LoVo (cell line): ENCODE results near the gene H2AZ2.
"Not testable (repeated sequence)": the region's sequence is repeated elsewhere in the genome, so short reads cannot be mapped to it uniquely, and the experiment has no call there.

Source experiments
- DNase-seq: peaks from one replicate; pipeline ENCODE4 v3.0.0-alpha.2; 2016; ENCODE audit warnings: low spot score

The H2AZ2 gene

DNA sequence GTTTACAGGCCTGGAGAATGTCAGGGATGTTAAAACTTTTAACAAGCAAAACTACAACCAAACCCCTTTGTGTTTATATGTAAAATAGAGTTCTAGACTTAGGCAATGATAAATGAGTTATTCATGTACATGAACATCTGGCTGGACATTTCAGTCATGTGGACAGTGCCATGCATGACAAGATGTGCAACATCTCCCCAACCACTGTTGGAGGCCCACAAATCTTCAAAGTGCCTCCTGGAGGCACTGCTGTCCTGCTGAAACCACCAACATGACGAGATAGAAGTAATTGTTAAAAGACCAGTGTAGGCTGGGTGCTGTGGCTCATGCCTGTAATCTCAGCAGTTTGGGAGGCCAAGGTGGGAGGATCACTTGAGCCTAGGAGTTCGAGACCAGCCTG, 33.0 kb downstream of the H2AZ2 start:
- no peak for DNase-seq

- DNase-seq, result no peak
Measured at GRCh38 chr7:44811571-44811970, 36.3 kb downstream of the H2AZ2 start.

DNA sequence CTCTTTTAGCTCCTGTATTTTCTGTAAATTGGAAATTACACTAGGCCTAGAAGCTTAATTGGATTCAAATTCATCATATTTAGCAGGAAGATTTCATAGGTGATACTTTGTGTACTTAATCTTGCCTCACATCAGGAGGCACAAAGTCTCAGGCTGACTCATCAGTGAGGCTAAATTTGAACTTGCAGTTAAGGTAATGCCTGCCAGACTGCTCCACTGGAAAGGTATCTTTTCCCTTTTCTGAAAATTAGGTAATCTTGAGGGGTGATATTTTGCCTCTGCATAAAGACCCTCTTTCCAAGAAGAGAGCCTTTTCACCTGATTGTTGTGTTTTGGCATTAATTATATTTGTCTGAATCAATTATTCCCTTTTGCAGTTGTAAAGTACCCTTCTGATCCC, 36.8 kb downstream of the H2AZ2 start:
- peak; percentile 35 for DNase-seq

DNA sequence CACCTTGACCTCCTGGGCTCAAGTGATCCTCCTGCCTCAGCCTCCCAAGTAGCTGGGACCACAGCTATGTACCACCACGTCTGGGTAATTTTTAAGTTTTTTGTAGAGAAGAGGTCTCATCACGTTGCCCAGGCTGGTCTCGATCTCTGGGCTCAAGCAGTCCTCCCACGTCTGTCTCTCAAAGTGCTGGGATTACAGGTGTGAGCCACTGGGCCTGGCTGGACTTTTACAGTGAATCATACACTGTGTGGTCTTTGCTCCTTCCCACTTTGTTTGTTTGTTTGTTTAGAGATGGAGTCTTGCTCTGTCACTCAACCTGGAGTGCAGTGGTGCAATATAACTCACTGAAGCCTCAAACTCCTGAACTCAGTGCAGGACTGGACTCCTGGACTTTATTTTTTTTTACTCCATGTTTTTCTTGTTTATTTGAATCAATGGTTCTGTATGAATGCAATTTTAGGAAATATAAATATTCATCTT, 38.9 kb downstream of the H2AZ2 start:
- no peak for DNase-seq

DNA sequence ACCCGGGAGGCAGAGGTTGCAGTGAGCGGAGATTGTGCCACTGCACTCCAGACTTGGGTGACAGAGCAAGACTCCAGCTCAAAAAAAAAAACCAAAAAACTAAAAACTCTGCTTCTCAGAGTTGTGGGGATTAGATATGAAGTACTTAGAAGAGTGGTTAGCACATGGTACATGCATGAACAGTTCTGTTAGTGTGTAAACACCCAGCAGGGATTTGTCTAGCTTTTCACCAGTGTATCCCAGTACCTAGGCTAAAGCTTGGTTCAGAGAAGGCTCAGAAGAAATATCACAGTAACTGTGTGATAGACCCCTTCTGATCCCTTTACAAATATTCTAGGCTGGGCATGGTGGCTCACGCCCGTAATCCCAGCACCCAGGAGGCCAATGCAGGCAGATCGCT, 41.9 kb downstream of the H2AZ2 start:
- no peak for DNase-seq

DNA sequence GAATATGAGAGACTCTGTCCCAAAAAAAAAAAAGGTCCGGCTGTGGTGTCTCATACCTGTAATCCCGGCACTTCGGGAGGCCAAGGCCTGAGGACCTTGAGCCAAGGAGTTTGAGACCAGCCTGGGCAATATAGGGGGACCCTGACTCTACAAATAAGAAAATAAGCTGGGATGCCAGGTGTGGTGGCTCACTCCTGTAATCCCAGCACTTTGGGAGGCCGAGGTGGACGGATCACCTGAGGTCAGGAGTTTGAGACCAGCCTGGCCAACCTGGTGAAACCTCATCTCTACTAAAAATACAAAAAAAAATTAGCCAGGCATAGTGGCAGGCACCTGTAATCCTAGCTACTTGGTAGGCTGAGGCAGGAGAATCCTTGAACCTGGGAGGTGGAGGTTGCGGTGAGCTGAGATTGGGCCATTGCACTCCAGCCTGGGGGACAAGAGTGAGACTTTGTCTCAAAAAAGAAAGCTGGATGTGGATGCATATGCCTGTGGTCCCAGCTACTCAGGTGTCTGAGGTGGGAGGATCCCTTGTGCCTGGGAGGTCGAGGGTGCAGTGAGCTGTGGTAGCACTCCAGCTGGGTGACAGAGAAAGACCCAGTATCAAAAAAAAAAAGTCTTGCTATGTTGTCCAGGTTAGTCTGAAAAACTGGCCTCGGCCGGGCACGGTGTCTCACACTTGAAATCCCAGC, 43.9 kb downstream of the H2AZ2 start:
- DNase-seq, result not testable (repeated sequence)

DNA sequence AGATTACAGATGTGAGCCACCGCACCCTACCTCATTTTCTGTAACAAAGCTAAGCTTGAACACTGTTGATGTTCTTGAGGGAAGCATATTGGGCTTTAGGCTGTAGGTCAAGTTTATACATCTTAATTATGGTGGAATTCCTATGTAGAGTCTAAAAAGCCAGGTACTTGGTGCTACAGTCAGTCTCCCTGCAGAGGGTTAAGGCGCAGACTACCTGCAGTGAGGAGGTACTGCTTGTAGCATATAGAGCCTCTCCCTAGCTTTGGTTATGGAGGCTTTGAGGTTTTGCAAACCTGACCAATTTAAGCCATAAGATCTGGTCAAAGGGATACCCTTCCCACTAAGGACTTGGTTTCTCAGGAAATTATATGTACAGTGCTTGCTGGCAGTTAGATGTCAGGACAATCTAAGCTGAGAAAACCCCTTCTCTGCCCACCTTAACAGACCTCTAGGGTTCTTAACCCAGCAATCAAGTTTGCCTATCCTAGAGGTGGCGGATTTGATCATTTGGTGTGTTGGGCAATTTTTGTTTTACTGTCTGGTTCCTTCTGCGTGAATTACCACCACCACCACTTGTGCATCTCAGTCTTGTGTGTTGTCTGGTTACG, 45.4 kb downstream of the H2AZ2 start:
- no peak for DNase-seq

DNA sequence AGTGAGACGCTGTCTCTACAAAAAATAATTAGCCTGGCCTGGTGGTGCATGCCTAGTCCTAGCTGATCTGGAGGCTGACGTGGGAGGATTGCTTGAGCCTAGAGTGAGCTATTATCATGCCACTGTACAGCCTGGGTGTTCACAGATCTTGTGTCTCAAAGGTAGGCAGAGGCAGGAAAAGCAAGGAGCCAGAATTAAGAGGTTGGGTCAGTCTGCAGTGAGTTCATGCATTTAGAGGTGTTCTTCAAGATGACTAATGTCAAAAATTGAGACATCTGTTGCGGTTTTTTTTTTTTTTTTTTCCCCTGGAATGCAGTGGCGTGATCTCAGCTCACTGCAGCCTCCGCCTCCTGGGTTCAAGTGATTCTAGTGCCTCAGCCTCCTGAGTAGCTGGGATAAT, 46.0 kb downstream of the H2AZ2 start:
- no peak for DNase-seq

- no peak for DNase-seq
Measured at GRCh38 chr7:44799939-44800338, 47.9 kb downstream of the H2AZ2 start.

- DNase-seq, result no peak
Measured at GRCh38 chr7:44798649-44799305, 49.1 kb downstream of the H2AZ2 start.

DNA sequence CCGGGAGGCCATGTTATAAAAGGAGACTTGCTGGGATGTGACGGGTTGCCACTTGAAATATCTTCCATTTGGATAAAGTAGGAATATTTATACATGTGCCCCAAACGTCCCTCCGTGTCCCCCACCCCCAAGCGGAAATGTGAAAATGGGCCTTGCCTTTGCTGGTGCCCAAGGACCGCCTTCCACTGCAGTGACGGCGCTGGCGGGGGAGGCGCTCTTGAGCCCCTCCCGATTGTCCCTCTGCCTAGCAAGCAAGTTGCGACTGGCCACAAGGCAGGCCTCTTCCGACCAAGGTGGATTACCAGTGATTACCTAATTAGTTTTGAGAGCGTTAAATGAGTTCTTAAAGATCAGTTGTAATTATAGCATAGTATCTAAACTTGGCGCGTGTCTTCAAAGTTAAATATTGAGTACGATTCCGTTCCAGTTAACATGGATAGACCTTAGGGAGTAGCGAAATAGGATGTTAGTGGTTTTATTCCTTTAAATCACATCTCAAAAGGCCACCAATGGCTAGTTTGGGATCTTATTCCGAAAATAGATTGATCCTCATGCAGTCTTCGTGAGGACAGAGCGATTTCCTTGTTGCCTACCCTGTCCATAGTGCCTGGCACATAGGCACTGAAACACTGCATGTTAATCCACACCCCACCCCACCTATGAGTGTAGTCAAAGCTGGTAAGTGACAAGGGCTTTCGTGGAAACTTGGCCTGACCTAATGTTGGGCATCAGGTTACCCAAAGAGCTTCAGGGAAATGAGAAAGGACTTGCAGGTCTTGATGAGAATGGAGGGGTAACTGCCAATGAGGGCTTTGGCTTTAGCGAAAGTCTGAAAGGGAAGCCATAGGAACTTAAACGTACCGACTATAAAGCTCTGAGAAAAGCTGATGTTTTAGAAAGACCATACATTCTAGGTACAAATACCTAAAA, 50.3 kb downstream of the H2AZ2 start:
- DNase-seq, result peak; percentile 92

DNA sequence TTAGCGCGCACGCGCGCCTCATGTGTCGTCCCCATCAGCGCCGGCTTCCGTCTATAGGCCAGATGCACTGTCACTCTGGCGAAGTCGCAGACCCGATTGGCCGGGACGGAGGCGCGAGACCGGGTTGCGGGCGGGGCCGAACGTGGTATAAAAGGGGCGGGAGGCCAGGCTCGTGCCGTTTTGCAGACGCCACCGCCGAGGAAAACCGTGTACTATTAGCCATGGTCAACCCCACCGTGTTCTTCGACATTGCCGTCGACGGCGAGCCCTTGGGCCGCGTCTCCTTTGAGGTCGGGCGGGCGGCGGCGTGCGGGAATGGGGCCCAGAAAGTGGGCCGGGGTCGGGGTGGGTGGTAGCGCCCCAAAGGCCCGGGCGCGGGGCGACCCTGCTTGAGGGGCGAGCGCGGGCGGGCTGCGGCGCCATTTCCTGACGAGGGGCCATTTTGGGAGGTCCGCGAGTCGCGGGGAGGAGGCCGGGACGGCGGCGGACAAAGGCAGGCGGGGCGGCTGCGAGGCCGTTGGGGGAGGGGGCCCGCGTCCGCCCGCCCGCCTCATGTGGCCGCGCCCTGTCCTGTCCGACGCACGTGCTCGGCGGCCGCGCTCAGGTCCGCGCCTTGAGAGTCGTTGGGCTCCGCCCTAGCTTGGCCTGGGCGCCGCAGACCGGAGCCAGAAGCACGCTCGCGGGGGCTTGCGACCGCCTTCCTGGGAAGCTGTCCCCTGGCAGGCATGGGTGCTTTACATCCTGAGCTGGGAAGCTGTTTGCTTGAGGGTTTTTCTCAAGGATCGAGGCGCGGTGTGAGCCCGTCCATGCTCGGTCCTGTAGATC, 51.2 kb downstream of the H2AZ2 start, which contains the start of gene PPIA:
TSS of gene PPIA (plus strand) at position 178 of the 825 bp plus-strand sequence. CDS start at position 222, 44 bp downstream.
- DNase-seq, result peak; percentile 100

DNA sequence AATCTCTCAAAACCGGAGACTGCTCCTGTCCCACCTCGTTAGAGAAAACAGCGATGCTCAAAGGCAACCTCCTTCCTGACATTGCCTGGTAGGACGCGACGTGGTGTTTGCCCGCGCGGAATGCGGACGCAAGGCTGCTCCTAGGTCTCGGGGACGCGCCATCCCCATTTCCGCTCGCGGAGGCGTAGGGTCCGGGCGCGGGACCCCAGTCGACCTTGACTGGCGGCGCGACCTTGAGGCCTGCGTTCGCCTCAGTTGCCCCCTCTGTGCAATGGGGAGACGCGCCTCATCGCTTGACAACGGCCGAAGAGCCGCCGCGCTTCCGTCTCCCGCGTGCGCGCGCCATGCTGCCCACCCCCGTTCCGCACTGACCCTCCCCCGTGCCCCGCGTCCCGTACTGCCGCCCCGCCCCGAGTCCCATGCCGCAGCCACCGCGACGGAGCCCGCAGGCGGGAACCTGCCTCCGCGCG, 51.8 kb downstream of the H2AZ2 start:
- DNase-seq, result peak; percentile 79

DNA sequence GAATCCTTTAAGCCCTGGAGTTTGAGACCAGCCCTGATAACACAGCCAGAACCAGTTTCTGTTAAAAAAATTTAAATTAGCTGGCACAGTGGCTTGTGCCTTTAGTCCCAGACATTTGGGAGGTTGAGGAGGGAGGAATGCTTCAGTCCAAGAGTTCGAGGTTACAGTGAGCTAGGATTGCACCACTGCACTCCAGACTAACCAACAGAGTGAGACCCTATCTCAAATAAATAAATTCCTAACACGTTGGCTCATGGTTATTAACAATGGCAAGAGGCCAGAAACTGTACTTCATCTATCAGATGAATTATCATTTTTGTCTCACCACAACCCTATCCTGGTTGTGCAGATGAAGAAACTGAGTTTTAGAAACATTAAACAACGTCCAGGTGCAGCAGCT, 53.6 kb downstream of the H2AZ2 start:
- DNase-seq, result no peak

GRCh38 chr7:44793919-44794318, 54.0 kb downstream of the H2AZ2 start:
- DNase-seq, result no peak

DNA sequence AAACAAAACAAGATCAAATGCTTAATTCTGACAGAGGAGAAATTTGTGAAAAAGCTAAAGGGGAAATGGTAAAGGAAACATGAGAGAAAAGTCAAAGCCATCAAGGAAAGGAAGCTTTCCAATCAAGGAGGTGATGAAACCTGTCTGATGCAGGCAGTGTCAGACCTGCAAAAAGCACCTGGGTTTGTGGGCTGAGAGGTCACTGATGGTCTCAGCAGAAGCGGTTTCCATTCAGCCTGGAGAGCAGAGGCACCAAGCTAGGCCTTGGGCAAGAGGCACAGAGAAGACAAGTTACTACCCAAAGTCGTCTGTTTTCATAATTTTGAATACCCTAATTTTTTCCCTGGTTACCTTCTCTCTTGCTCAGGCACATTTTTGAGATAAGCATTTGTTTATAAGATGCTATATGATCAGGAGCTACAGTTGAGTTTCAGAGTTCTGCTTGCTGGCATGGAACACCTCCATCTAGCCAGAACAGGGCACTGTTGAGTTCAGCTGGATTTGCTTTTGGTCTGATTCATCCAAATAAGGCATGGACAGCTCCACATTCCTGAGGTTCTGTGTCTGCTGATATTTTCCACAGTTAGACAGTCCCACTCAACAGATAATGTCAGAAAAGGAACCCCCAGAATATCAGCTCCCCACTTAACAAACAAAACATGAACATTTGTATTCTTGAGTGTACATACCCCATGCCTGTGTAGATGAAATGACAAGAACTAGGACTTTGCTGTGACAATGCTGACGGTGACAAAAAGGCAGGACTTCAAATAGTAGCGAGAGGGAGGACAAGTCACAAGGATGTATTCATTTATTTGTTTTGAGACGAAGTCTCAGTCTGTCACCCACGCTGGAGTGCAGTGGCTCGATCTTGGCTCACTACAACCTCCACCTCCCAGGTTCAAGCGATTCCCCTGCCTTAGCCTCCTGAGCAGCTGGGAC, 56.3 kb downstream of the H2AZ2 start:
- no peak for DNase-seq

DNA sequence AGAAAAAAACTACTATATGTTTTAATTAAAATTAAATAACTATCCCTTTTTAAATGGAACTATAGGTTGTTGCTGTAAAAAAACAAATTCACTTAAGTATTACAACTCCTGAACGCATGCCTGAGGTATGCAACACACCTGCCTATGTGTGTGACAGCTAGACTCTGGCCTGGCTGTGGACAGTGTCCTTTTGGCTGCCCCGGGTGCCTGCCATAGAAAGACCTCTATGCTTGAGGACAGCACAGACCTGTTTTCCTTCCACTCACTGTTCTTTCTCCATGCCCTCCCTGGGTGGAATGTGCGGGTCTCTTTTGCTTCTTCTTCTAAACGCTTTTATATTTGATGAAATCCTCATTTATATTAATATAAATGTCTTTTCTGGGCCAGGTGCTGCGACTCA, 57.9 kb downstream of the H2AZ2 start:
- DNase-seq, result no peak

- DNase-seq, result no peak
Measured at GRCh38 chr7:44787762-44788161, 60.1 kb downstream of the H2AZ2 start.

GRCh38 chr7:44787041-44787440, 60.8 kb downstream of the H2AZ2 start:
- DNase-seq, result no peak

DNA sequence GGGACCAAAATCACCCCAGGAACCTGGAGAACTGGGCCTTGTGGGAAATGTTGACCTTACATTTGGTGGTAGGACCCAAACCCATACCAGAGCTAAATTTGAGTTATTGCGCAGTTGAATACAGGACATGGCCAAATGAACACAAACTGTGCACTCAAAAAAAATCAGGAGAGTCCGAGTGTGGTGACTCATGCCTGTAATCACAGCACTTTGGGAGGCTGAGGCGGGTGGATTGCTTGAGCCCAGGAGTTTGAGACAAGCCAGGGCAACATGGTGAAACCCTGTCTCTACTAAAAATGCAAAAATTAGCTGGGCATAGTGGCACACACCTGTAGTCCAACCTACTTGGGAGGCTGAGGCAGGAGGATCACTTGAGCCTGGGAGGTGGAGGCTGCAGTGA, 62.7 kb downstream of the H2AZ2 start:
- not testable (repeated sequence) for DNase-seq
